Measurements from ENCODE around the gene NTPCR.

NTPCR gene

GRCh38 chr1:233005156-233005555, 54.7 kb downstream of the NTPCR start:
- in situ Hi-C loops (cut with HindIII; ENCODE audit: low sequenced_read_pairs) = no loop called here

- in situ Hi-C loops (cut with HindIII; ENCODE audit: low sequenced_read_pairs) = no loop called here
These were observed 55.3 kb downstream of the NTPCR start for GRCh38 chr1:233005703-233006102.

GRCh38 chr1:233006108-233006507, 55.7 kb downstream of the NTPCR start:
- in situ Hi-C loops (cut with HindIII; ENCODE audit: low sequenced_read_pairs) = no loop called here

GRCh38 chr1:233006541-233006973, 56.1 kb downstream of the NTPCR start:
- in situ Hi-C loops (cut with HindIII; ENCODE audit: low sequenced_read_pairs) = no loop called here

GRCh38 chr1:233010146-233010545, 59.7 kb downstream of the NTPCR start:
- in situ Hi-C loops (cut with HindIII; ENCODE audit: low sequenced_read_pairs) = no loop called here

- in situ Hi-C loops (cut with HindIII; ENCODE audit: low sequenced_read_pairs) = no loop called here
These were observed 61.6 kb downstream of the NTPCR start for GRCh38 chr1:233012021-233012420.

- in situ Hi-C loops (cut with HindIII; ENCODE audit: low sequenced_read_pairs) = no loop called here
These were observed 65.6 kb downstream of the NTPCR start for GRCh38 chr1:233015965-233016364.

GRCh38 chr1:233016798-233017197, 66.4 kb downstream of the NTPCR start:
- in situ Hi-C loops (cut with HindIII; ENCODE audit: low sequenced_read_pairs) = no loop called here

- in situ Hi-C loops (cut with HindIII; ENCODE audit: low sequenced_read_pairs) = no loop called here
These were observed 68.7 kb downstream of the NTPCR start for GRCh38 chr1:233019083-233019482.

GRCh38 chr1:233019778-233020325, 69.4 kb downstream of the NTPCR start:
- in situ Hi-C loops (cut with HindIII; ENCODE audit: low sequenced_read_pairs) = no loop called here

- in situ Hi-C loops (cut with HindIII; ENCODE audit: low sequenced_read_pairs) = no loop called here
These were observed 70.0 kb downstream of the NTPCR start for GRCh38 chr1:233020426-233020825.

- in situ Hi-C loops (cut with HindIII; ENCODE audit: low sequenced_read_pairs) = no loop called here
These were observed 71.8 kb downstream of the NTPCR start for GRCh38 chr1:233022246-233022645.

- in situ Hi-C loops (cut with HindIII; ENCODE audit: low sequenced_read_pairs) = no loop called here
These were observed 73.8 kb downstream of the NTPCR start for GRCh38 chr1:233024199-233024598.

- in situ Hi-C loops (cut with HindIII; ENCODE audit: low sequenced_read_pairs) = no loop called here
These were observed 74.7 kb downstream of the NTPCR start for GRCh38 chr1:233025157-233025556.

- in situ Hi-C loops (cut with HindIII; ENCODE audit: low sequenced_read_pairs) = no loop called here
These were observed 75.2 kb downstream of the NTPCR start for GRCh38 chr1:233025567-233025966.

- in situ Hi-C loops (cut with HindIII; ENCODE audit: low sequenced_read_pairs) = no loop called here
These were observed 76.6 kb downstream of the NTPCR start for GRCh38 chr1:233027046-233027445.

- in situ Hi-C loops (cut with HindIII; ENCODE audit: low sequenced_read_pairs) = no loop called here
These were observed 81.1 kb downstream of the NTPCR start for GRCh38 chr1:233031521-233031920.

- in situ Hi-C loops (cut with HindIII; ENCODE audit: low sequenced_read_pairs) = no loop called here
These were observed 82.5 kb downstream of the NTPCR start for GRCh38 chr1:233032916-233033315.

GRCh38 chr1:233033361-233033760, 83.0 kb downstream of the NTPCR start:
- in situ Hi-C loops (cut with HindIII; ENCODE audit: low sequenced_read_pairs) = no loop called here
